ENCODE measurements around the gene CCNE1.

DNA sequence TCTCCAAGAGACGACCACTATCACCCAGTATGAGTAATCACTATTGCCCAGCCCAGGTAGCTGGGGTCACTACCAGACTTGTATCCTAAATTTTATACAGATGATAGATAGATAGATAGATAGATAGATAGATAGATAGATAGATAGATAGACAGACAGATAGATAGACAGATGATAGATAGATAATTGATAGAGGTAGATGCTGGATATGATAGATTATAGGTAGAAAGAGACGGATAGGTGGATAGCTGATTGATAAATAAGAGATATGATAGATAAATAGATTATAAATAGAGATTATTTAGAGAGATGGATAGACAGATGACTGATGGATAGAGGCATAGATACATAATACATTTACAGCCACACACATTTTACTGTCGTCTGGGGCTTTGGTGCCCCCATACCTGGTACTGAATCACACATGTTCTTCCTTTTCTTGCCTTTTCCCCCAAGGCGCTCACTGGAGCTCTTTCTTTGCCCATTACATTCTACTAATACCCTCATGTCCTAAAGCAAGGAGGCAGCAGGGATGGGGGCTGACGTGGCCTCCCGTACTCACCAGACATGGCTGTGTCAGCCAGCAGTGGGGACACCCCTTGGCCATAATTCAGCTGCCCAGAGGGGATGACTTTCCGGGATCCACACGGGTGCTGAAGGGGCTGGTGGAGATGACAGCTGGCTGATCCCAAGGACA is 44.6 kb upstream of the CCNE1 start:
- TF ChIP-seq, protein P1, sequence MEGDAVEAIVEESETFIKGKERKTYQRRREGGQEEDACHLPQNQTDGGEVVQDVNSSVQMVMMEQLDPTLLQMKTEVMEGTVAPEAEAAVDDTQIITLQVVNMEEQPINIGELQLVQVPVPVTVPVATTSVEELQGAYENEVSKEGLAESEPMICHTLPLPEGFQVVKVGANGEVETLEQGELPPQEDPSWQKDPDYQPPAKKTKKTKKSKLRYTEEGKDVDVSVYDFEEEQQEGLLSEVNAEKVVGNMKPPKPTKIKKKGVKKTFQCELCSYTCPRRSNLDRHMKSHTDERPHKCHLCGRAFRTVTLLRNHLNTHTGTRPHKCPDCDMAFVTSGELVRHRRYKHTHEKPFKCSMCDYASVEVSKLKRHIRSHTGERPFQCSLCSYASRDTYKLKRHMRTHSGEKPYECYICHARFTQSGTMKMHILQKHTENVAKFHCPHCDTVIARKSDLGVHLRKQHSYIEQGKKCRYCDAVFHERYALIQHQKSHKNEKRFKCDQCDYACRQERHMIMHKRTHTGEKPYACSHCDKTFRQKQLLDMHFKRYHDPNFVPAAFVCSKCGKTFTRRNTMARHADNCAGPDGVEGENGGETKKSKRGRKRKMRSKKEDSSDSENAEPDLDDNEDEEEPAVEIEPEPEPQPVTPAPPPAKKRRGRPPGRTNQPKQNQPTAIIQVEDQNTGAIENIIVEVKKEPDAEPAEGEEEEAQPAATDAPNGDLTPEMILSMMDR (IDR thresholded peaks at IDR 0.05) = no peak
- TF ChIP-seq POLR2AphosphoS5 (IDR thresholded peaks at IDR 0.05; ENCODE audit: low read depth, low read length) = no peak
- no peak for TF ChIP-seq TCF7L2 (IDR thresholded peaks at IDR 0.05; ENCODE audit: low read depth, low read length)
- no peak for TF ChIP-seq SIN3A (IDR thresholded peaks at IDR 0.05; ENCODE audit: borderline replicate concordance, insufficient read depth, low read depth, low read length)
- TF ChIP-seq REST (IDR thresholded peaks at IDR 0.05; ENCODE audit: insufficient read depth in 1 of 2, low read depth in 2 of 2, low read length in 1 of 2) = no peak
